HUES48 (cell line): Measurements from ENCODE around the gene EDNRA.

Experiments used
- H3K27ac ChIP-seq: one replicate; pipeline ENCODE4 v1.7.0; 2013; ENCODE audit warnings: low read depth, low read length, inconsistent platforms
- H3K27me3 ChIP-seq: 2 replicates; pipeline ENCODE4 v1.6.1; 2013; ENCODE audit warnings: mild to moderate bottlenecking, low read length; ENCODE audit not compliant: control insufficient read depth, insufficient read depth
- H3K36me3 ChIP-seq: 2 replicates; pipeline ENCODE4 v1.6.1; 2013; ENCODE audit warnings: low read length; ENCODE audit not compliant: control insufficient read depth, insufficient read depth
- H3K4me1 ChIP-seq: 2 replicates; pipeline ENCODE4 v1.6.1; 2013; ENCODE audit warnings: mild to moderate bottlenecking, low read length; ENCODE audit not compliant: control insufficient read depth, insufficient read depth
- H3K4me3 ChIP-seq: 2 replicates; pipeline ENCODE4 v1.5.1; 2013; ENCODE audit warnings: mild to moderate bottlenecking, low read depth, low read length
- H3K9ac ChIP-seq: 2 replicates; pipeline ENCODE4 v1.6.1; 2013; ENCODE audit warnings: mild to moderate bottlenecking, low read depth, low read length, moderate library complexity
- H3K9me3 ChIP-seq: 2 replicates; pipeline ENCODE4 v1.6.1; 2013; ENCODE audit warnings: low read length; ENCODE audit not compliant: control insufficient read depth, insufficient read depth

EDNRA gene

GRCh38 chr4:147494301-147494700 lies 13.4 kb downstream of the EDNRA start:
- H3K27ac ChIP-seq = no peak overlapping the region
- H3K4me1 ChIP-seq = peaks cover 5% of the 10 kb centered on the region; the same call in 1 of the 2 replicates
- H3K9me3 ChIP-seq = no peaks in the 10 kb centered on the region
- no peak overlapping the region for H3K9ac ChIP-seq
- no peak overlapping the region for H3K4me3 ChIP-seq
- H3K27me3 ChIP-seq = no peaks in the 10 kb centered on the region
- no peaks in the 10 kb centered on the region for H3K36me3 ChIP-seq

DNA sequence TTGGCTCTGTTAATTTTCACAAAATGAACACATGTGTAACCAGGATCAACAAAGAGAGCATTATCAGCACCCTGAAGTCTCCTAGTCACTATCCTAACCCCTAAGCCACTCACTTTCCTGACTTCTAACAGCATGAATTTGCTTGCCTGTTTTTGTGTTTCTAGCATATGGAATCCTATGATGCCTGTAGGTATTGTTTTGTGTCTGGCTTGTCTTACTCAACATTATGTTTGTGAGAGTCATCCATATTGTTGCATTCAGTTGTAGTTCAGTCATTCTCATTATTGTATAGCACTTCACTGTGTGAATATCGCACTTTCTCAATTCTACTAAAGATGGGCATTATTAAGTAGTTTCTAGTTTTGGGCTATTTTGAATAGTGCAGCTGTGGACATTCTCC lies 15.6 kb downstream of the EDNRA start:
- H3K27me3 ChIP-seq = no peaks in the 10 kb centered on the region
- no peaks in the 10 kb centered on the region for H3K9me3 ChIP-seq
- H3K4me3 ChIP-seq = no peak overlapping the region
- H3K4me1 ChIP-seq = no peaks in the 10 kb centered on the region
- no peak overlapping the region for H3K9ac ChIP-seq
- no peaks in the 10 kb centered on the region for H3K36me3 ChIP-seq
- H3K27ac ChIP-seq = no peak overlapping the region

DNA sequence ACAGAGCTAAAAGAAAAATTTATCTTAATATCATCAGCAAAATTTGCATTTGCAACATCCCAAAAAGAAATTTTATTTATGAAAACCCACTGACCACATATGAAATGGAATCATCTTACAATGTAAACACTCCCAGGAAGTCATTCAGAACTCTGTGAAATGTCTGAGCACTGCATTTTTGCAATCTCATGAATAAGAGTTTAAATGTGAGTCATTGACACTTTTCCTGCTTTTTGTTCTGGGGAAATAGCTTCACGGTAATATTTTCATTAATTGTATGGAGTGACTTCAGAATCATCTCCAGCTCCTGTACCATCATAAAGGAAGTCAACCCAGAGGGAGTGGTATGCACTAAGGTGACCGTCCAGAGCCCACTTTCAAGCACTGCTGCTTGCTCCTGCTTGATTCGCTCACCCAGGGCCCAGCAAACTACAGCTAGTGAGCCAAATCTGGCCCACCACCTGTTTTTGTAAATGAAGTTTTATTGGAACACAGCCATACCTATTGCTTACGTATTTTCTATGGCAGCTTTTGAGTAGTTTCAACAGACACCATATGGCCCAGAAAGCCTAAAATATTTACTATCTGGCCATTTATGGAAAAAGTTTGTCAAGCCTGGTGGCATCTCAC lies 17.2 kb downstream of the EDNRA start:
- Histone ChIP-seq H3K27ac (no peak overlapping the region), H3K4me3 (no peak overlapping the region), H3K27me3 (no peaks in the 10 kb centered on the region), H3K36me3 (no peaks in the 10 kb centered on the region), H3K9me3 (no peaks in the 10 kb centered on the region), H3K9ac (no peak overlapping the region), H3K4me1 (no peaks in the 10 kb centered on the region)

DNA sequence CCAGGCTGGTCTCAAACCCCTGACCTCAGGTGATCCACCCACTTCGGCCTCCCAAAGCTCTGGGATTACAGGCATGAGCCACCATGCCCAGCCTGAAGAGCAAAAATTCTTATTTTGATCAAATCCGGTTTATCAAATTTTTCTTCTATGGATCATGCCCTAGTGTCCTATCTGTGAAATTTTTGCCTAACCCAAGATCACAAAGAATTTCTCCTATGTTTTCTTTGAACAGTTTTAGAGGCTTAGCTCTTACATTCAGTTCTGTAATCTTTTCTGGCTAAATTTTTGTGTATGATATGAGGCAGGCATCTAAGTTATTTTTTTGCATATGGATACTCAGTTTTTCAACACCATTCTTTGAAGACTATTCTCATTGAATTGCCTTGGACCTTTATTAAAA lies 27.4 kb downstream of the EDNRA start:
- H3K36me3 ChIP-seq = no peaks in the 10 kb centered on the region
- no peak overlapping the region for H3K9ac ChIP-seq
- H3K4me1 ChIP-seq = no peaks in the 10 kb centered on the region

GRCh38 chr4:147509386-147509785 lies 28.5 kb downstream of the EDNRA start:
- no peak overlapping the region for H3K9ac ChIP-seq
- no peaks in the 10 kb centered on the region for H3K27me3 ChIP-seq
- H3K36me3 ChIP-seq = no peaks in the 10 kb centered on the region
- H3K4me1 ChIP-seq = no peaks in the 10 kb centered on the region
- no peaks in the 10 kb centered on the region for H3K9me3 ChIP-seq
- H3K27ac ChIP-seq = no peak overlapping the region
- H3K4me3 ChIP-seq = no peak overlapping the region

More for the DNA sequence above, 27.4 kb downstream of the EDNRA start:
- Histone ChIP-seq H3K9me3 (no peaks in the 10 kb centered on the region), H3K27me3 (no peaks in the 10 kb centered on the region), H3K4me3 (no peak overlapping the region), H3K27ac (no peak overlapping the region)

DNA sequence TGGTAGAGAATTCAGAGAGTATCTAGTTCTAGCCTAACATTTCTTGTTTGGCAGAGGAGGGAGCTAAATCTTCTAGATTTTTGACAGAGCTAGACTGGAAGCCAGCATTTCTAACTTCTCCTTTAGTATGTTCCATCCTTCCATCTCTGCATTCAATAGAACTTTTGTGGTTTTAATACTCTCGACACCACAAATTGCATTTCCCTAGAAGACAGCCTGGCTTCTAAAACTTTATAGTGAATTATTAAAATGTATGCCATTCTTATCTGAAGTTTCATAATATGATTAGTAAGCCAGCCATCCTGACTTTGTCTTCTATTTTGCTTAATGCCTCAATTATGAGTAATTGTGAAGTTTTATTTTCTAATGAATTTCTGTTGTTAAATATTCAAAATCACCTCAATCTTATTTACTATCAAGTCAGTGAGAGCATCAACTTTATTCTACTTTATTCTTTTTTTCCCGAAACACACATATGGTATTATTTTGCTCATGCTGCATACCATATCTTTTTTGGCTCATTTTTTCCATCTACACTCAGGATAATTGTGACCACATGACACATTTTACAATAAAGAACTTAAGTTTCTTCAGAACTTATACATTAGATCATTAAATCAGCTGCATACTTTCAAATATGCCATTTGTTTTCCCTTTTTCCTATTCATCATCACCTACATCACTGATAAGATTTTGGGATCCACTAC lies 30.2 kb downstream of the EDNRA start:
- Histone ChIP-seq H3K27ac (no peak overlapping the region), H3K4me3 (no peak overlapping the region), H3K4me1 (no peaks in the 10 kb centered on the region), H3K27me3 (no peaks in the 10 kb centered on the region), H3K36me3 (no peaks in the 10 kb centered on the region), H3K9me3 (no peaks in the 10 kb centered on the region), H3K9ac (no peak overlapping the region)

DNA sequence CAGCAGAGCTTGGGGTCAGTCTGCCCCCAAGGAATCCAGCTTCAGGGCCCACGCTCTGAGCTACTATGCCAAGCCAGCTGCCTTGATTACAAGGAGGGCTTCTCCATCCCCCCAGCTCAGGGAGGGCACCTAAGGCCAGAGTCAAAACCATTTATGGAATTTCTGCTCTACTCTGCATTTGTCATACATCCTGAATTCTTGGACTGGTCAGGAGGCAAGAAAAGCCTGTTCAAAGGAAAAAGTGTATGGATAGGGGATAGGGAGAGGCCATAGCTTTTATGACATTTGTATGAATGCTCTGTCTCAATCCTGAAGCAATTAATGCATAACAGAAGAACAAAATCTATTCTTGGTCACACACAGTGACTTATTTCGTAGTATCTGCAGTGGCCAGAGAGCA lies 32.2 kb downstream of the EDNRA start:
- Histone ChIP-seq H3K27me3 (no peaks in the 10 kb centered on the region), H3K27ac (no peak overlapping the region), H3K36me3 (no peaks in the 10 kb centered on the region), H3K9ac (no peak overlapping the region), H3K4me3 (no peak overlapping the region), H3K4me1 (no peaks in the 10 kb centered on the region), H3K9me3 (no peaks in the 10 kb centered on the region)

GRCh38 chr4:147513952-147514351 lies 33.1 kb downstream of the EDNRA start:
- H3K9me3 ChIP-seq = no peaks in the 10 kb centered on the region
- no peak overlapping the region for H3K4me3 ChIP-seq
- no peak overlapping the region for H3K9ac ChIP-seq
- H3K27ac ChIP-seq = no peak overlapping the region
- no peaks in the 10 kb centered on the region for H3K4me1 ChIP-seq
- no peaks in the 10 kb centered on the region for H3K36me3 ChIP-seq
- H3K27me3 ChIP-seq = no peaks in the 10 kb centered on the region

- Histone ChIP-seq H3K9me3 (no peaks in the 10 kb centered on the region), H3K27me3 (no peaks in the 10 kb centered on the region), H3K27ac (no peak overlapping the region), H3K36me3 (no peaks in the 10 kb centered on the region), H3K4me1 (no peaks in the 10 kb centered on the region), H3K4me3 (no peak overlapping the region), H3K9ac (no peak overlapping the region)
Measured at GRCh38 chr4:147515220-147515936, 34.5 kb downstream of the EDNRA start.

- no peak overlapping the region for H3K27ac ChIP-seq
- H3K9me3 ChIP-seq = no peaks in the 10 kb centered on the region
- no peaks in the 10 kb centered on the region for H3K36me3 ChIP-seq
- H3K4me1 ChIP-seq = no peaks in the 10 kb centered on the region
- H3K27me3 ChIP-seq = no peaks in the 10 kb centered on the region
- no peak overlapping the region for H3K4me3 ChIP-seq
- no peak overlapping the region for H3K9ac ChIP-seq
Measured at GRCh38 chr4:147516133-147516532, 35.2 kb downstream of the EDNRA start.

DNA sequence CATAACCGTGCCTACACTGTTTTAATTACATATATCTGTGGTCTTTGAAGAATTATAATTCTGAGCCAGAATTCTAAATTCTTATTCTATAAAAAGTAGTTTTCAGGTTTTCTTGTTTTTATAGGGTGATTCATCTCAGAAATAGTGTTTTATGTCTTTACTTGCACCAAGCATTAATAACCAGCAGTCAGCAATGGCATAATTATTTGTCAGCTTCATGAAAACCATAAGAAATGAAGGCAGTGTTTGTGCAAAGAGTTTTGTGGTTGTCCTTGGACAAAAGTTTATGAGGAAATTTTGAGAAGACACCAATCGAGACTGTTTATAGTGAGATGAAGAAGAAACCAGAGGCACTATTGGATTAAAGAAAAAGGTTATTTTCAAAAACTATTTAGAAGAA lies 37.2 kb downstream of the EDNRA start:
- Histone ChIP-seq H3K9ac (no peak overlapping the region), H3K4me3 (no peak overlapping the region), H3K9me3 (no peaks in the 10 kb centered on the region), H3K36me3 (no peaks in the 10 kb centered on the region), H3K4me1 (no peaks in the 10 kb centered on the region), H3K27ac (no peak overlapping the region), H3K27me3 (no peaks in the 10 kb centered on the region)
